B cell (primary cell): ENCODE data around the gene TSSK6.

Experiments
- CTCF ChIP-seq: fragments of 200-600 bp; IDR thresholded peaks from one replicate; pipeline ENCODE4 v1.8.0; 2022; ENCODE audit warnings: antibody characterized with exemption, mild to moderate bottlenecking
- EZH2 ChIP-seq: IDR thresholded peaks from 2 replicates; pipeline ENCODE4 v1.6.1; 2012; ENCODE audit warnings: borderline replicate concordance, low read depth, mild to moderate bottlenecking, moderate library complexity, low read length; ENCODE audit not compliant: insufficient read depth, poor library complexity, severe bottlenecking

- TF ChIP-seq CTCF, result peak; percentile 95
- no peak for TF ChIP-seq EZH2
Measured at GRCh38 chr19:19531951-19532805, 16.8 kb upstream of the TSSK6 start.
